DMS 273 (cell line): ENCODE results near the gene ZNF529.
A peak's percentile ranks its signal among the peaks of the same experiment; 100 is the strongest.
"Not testable (repeated sequence)": the region's sequence is repeated elsewhere in the genome, so short reads cannot be mapped to it uniquely, and the experiment has no call there.

ENCODE experiments used
- DNase-seq: peaks from one replicate; lab custom pipeline; 2025; ENCODE audit not compliant: unreplicated experiment; lab: John Stamatoyannopoulos, UW

ZNF529 gene

DNA sequence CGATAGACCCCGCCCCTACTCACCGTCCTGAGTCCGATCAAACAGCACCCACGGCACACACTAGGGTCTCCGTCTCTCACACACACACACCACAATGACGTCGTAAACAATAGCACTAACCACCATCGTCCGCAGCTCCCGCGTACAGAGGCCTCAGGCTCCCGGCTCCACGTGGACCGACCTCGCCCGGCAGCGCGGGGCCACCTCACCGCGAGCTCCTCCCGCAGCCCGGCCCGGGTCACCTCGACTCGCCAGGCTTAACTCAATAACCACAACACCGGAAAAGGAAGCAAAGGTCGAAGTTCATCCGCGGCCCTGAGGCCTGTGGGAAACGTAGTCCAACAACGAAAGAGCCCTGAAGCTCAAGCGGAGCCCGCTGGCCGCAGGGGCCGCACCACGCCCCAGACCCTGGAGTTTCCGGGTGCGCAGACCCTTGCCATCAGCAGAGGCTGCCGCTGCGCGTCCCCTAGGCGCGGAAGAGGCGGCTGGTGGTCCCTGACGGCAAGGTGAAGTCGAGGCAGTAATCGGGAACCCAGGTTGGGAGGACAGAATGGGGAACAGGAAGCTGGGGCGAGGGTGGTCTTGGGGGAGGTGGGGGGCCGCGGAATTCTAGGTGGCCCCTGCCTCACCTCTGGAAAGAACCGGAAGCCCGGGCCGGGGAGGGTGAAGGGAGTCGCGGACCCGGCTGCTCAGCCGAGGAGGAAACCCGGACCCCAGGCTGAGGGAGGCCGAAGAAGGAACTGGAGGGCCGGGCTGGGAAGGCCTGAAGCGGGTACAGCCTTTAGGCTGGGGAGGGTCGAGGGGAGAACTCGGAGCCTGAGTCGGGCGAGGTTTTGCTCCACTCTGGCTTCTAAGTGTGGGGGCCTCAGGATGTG, at the start of gene ZNF529:
ZNF529 (minus strand) TSS at position 273 of the 875 bp plus-strand sequence. CDS start 946 bp downstream, outside the sequence.
- peak; percentile 97 for DNase-seq

GRCh38 chr19:36605877-36606478, 32.9 kb upstream of the ZNF529 start:
- DNase-seq = no peak

GRCh38 chr19:36605101-36605876, 32.2 kb upstream of the ZNF529 start, which contains the start of gene ZNF382:
Gene ZNF382 (plus strand): TSS chr19:36605313. CDS start chr19:36609915, 4,602 bp downstream.
- peak; percentile 83 for DNase-seq

DNA sequence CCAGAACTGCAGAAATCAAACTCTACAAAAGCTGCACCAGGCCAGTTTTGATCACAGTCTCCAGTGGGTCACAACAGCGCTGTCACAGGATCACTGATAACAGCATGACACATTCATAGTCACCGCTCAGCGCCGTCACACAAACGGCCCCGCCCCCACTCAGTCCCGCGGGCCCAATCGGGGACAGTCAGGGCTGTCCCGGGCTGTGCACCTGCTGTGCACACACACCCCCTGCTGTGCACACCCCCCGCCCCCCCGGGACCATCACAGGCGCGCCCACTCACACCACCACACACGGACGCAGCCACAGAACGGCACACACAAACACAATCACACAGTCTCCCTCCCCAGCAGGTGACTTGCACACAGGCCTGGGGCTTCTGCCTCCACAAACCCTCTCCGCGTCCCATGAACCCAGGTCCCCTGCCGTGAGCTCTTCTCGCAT, 31.6 kb upstream of the ZNF529 start:
- peak; percentile 54 for DNase-seq

- not testable (repeated sequence) for DNase-seq
Measured at GRCh38 chr19:36602681-36603080, 29.6 kb upstream of the ZNF529 start.

- no peak for DNase-seq
Measured at GRCh38 chr19:36579255-36579654, 6.2 kb upstream of the ZNF529 start.

- no peak for DNase-seq
Measured at GRCh38 chr19:36577271-36577996, 4.3 kb upstream of the ZNF529 start.

DNA sequence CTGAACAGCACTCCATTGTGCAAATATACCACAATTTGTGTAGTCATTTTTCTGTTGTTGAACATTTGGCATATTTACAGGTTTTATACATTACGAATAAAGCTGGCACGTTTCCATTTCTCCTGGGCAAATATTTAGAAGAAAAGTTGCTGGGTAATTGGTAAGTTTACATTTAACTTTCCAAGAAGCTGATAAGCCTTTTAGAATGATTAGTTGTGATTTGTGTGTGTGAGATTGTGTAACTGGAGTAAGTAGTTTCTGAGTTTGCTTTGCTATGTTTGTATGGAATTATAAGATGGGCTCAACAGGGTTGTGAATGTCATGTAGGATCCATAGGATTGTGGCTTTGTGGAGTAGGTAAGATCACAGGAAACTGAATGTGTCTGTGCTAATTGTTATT, 1.6 kb upstream of the ZNF529 start:
- DNase-seq = peak; percentile 28

GRCh38 chr19:36573895-36574720, 1.0 kb upstream of the ZNF529 start:
- peak; percentile 70 for DNase-seq

- DNase-seq = no peak
Measured at GRCh38 chr19:36572593-36573019, 486 bp downstream of the ZNF529 start.

GRCh38 chr19:36564391-36564790, 8.7 kb downstream of the ZNF529 start:
- DNase-seq = no peak

GRCh38 chr19:36547001-36547732, 25.9 kb downstream of the ZNF529 start:
- DNase-seq = peak; percentile 47

- DNase-seq = peak; percentile 50
Measured at GRCh38 chr19:36528921-36529518, 44.1 kb downstream of the ZNF529 start.

- peak; percentile 98 for DNase-seq
Measured at GRCh38 chr19:36528194-36528920, 44.7 kb downstream of the ZNF529 start, which contains the start of gene ZNF260. Gene ZNF260 (minus strand): TSS chr19:36528271. CDS start chr19:36515238, 13,033 bp downstream.

DNA sequence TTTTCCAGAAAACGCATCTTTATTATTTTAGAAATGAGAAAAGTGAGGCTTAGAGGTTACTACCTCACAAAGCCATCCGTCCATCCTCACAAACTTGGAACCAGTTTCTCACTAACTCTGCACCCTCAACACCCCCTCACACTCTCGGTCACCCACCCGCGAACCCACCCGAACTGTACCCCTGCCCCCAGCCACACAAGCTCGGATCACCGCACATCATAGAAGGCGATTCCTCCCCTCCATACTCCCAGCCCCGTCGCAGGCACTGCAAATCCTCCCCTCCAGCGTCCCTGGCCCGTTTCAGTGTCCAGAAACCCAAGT, 45.3 kb downstream of the ZNF529 start:
- no peak for DNase-seq

GRCh38 chr19:36527341-36527740, 45.8 kb downstream of the ZNF529 start:
- DNase-seq = peak; percentile 28

- no peak for DNase-seq
Measured at GRCh38 chr19:36526581-36526980, 46.5 kb downstream of the ZNF529 start.

- DNase-seq = no peak
Measured at GRCh38 chr19:36524617-36525016, 48.5 kb downstream of the ZNF529 start.
